Right renal pelvis (tissue), 4 donors: ENCODE results near the gene DNAJA2. TPM values are rescaled to one million over a fixed set of nuclear protein-coding genes. Genes with fewer than 3 reads are reported as not detected.
"Not testable (repeated sequence)": the region's sequence is repeated elsewhere in the genome, so short reads cannot be mapped to it uniquely, and the experiment has no call there.

Experiments used
- DNase-seq, 4 donors: peaks; one replicate each; pipeline ENCODE4 v3.0.0-alpha.2; 2013; ENCODE audit warnings: low read depth in 4 of 4, low spot score in 3 of 4, missing footprints in 1 of 4
- polyA plus RNA-seq, 4 donors: library from polyadenylated mRNA; unstranded; fragments of 120-200 nt; gene quantifications; one replicate each; pipeline ENCODE4 v1.2.1, GENCODE V29; 2013; ENCODE audit not compliant: insufficient read length in 4 of 4

The DNAJA2 gene
- polyA plus RNA-seq, 4 donors, result 79.4 to 94.4 (median 92.0) TPM

DNA sequence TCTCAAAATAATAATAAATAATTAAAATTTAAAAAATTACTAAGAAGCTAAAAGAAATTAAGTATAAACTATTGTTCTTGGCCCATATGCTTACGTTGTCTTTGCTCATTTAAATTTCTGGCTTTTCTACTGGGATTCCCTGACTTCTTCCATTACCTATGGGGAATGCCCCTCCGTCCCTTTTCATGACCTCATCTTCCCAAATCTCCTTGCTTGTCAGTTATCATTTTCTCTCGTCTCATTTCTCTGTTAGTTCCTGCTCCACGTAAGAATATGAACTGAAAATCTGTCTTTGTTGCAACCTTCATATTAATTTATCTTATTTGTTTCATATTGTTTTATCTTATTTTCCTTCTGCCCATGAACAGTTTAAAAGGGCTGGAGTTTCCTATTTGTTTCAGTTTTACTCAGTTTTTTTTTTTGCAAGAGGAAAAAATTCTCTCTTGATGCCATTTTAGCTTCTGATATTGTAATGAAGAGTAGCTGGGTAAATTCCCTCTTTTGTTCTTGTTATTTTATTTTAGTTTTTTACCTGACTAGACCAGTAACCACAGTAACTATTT lies 2.5 kb upstream of the DNAJA2 start:
- DNase-seq, result no peak

- no peak for DNase-seq
These were observed 1.7 kb upstream of the DNAJA2 start for GRCh38 chr16:46975165-46975564.

DNA sequence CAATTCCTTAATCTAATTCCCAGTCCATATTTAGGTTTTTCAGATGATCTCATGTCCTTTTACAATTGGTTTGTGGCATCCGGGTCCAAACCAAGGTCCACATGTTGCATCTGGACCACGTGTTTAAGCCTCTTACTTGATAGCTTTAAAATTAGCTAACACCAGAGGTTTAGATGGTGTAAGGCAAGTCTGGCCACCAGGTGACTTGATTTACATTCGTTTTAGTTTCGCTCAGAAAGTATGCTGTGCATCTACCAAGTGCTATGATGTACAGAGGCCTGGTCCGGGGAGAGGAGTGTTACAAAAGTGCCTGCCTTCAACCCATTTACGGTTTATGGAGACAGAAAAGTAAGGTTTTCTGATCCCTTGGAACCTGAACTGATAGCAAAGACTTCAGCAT lies 878 bp upstream of the DNAJA2 start:
- no peak for DNase-seq

GRCh38 chr16:46973996-46974324 lies 486 bp upstream of the DNAJA2 start:
- peak in 1 of 4 donors; percentile 3 for DNase-seq

- peak in 2 of 4 donors; percentile 13 to 22 for DNase-seq
These were observed 856 bp downstream of the DNAJA2 start for GRCh38 chr16:46972429-46973206.

DNA sequence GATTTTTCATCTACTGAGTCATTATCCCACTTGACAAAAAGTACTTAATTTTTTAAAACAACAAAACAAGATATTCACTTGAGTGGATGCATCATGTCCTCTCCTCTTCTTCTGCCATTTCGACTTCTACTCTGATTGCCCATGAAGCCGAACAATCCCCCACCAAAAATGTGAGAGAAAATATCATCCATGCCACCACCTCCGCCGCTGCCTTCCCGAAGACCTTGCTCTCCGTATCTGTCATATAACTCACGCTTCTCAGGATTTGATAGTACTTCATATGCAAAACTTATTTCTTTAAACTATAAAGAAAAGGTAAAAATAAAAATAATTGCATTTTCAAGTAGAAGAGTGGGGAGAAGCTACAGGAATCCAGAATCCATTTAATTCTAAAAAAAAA lies 2.2 kb downstream of the DNAJA2 start:
- DNase-seq, result no peak

GRCh38 chr16:46970089-46970488 lies 3.4 kb downstream of the DNAJA2 start:
- DNase-seq, result no peak

DNA sequence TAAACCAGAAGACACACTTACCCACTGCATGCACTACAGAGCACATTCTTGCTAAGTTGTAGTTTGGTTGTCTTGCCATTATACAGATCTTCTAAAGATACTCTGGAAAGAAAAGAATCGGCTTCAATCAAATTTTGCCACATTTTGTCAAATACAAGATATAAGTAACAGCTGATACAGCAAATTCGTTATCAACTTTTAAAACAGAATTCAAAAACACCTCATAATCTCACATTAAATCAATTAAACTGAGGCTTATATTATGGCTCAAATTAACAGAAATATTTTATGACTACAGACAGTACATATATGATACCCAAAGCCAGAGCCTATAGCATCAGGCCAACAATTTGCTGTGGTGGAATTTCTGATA lies 5.4 kb downstream of the DNAJA2 start:
- DNase-seq, result no peak

DNA sequence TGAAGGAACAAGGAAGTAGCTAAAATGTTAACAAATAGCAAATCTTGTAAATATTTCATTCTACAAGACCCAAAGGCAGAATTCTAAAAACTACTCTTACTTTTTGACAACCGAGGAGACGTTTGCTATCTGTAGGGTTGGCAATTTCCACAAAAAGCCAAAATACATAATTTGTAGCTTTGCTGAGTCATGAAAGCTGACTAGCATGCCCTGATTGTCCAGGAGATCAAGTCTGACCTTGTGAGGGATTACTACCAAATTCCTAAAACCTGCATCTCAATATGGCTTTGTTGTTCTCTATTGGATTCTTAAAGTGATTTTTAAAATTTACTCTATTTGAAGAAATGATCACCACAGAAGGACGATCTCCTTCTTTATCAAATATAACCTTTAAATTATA lies 10.8 kb downstream of the DNAJA2 start:
- no peak for DNase-seq

DNA sequence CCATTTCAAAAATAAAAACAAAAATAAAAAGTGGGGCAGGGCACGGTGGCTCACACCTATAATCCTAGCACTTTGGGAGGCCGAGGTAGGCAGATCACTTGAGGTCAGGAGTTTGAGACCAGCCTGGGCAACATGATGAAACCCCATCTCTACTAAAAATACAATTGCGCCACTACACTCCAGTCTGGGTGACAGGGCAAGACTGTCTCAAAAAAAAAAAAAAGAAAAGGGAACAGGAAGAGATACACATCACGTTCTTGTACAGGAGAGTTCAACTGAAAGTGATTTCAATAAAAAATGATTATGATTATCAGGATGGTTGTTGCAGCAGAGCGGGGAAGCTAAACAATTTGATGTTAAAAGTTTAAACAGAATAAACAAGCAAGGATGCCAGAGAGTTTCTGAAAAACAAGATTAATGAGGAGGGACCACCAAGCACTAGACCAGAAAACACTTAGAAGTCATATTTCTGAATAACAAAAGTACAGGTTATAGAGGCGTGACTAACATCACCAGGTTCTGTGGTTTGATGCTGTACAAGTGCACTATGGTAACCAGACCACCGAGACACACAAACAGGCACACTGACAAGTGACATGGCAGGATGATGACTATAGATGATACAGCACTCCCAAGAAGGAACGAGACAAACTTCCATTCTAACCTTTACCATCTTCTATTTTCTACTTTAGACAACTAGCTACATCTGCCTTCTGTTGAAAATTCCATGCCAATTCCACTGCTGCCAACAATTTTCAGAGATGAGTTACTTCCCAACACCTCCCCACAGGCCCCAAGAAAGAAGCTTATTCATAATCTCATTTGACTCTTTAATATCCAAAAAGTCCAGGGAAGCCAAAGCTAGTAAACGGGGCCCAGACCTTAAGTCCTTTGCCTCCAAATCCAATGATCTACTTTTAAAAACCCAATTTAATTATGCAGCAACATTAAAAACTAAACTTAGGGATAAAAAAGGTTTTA lies 11.8 kb downstream of the DNAJA2 start:
- no peak for DNase-seq

- no peak for DNase-seq
These were observed 18.9 kb downstream of the DNAJA2 start for GRCh38 chr16:46954562-46954961.

DNA sequence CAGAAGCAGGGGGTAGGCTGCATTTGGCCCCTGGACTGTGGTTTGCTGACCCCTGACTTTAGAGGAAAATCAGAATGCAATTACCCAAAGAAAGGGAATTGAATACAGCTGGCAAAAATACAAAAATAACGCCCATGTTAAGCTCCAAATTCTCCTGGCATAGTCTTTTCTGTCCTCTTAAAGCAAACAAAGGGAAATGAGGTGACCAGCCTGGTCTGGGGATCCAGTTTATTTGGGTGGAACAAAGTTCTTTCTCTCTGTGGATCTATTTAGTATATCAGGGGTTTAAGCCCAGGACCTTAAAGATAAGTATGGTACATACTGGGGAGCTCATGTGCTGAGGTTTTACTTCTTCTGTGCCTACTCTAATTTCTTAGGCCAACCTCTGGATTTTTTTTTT lies 23.5 kb downstream of the DNAJA2 start:
- DNase-seq, result no peak

GRCh38 chr16:46949241-46949892 lies 24.1 kb downstream of the DNAJA2 start:
- DNase-seq, result no peak

DNA sequence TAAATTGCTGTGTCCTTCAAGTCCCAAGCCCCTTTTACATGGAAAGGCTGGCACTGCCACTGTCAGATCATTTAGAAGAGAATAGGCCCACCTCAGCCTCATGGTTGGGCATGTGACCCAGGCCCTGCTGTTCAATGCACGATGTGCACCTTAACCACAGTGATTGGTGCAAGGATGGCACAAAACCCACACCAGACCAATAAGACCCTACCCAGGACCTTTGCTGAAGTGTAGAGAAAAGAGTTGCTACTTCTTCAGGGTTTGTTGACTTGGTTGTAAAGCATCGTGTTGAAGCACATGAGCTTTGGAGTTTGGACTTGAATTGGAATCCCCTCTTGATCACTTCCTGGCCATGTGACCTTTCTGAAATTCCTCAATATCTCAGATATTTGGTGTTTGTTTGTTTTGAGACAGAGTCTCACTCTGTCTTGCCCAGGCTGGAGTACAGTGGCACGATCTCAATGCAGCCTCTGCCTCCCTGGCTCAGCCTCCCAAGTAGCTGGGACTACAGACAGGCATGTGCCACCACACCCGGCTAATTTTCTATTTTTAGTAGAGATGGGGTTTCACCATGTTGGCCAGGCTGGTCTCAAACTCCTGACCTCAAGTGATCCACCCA lies 24.8 kb downstream of the DNAJA2 start:
- DNase-seq, result no peak

DNA sequence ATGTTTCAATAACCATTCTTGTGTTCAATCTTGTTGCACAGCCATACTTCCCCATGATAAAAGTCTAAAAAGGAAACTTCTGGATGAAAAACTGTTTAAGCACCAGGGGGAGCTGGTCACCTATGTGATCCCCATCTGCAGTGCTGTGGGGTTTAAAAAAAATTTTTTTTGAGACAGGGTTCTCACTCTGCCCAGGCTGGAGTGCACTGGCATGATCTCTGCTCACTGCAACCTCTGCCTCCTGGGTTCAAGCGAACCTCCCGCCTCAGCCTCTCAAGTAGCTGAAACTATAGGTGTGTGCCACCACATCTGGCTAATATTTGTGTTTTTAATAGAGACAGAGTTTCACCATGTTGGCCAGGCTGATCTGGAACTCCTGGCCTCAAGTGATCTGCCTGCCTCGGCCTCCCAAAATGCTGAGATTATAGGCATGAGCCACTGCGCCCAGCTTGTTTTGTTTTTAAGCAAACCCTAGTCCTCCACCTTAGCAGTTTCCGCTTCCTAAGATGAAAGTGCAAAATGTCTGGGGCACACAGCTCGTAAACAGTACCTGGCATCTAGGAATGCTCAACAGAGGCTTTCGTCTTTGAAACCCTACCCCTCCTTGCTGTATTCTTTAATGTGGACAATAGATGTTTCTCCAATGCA lies 25.4 kb downstream of the DNAJA2 start:
- DNase-seq, result peak in 3 of 4 donors; percentile 12 to 13 (median 12)

DNA sequence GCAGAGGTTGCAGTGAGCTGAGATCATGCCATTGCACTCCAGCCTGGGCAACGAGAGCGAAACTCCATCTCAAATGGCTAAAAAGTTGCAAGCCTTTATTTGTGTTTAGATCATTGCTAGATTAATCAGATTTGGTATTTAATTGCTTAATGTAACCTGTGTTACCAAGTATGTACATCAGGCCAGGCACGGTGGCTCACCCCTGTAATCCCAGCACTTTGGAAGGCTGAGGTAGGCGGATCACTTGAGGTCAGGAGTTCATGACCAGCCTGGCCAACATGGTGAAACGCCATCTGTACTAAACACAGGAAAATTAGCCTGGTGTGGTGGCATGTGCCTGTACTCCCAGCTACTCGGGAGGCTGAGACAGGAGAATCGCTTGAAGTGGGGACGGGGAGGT lies 28.8 kb downstream of the DNAJA2 start:
- DNase-seq, result not testable (repeated sequence)

DNA sequence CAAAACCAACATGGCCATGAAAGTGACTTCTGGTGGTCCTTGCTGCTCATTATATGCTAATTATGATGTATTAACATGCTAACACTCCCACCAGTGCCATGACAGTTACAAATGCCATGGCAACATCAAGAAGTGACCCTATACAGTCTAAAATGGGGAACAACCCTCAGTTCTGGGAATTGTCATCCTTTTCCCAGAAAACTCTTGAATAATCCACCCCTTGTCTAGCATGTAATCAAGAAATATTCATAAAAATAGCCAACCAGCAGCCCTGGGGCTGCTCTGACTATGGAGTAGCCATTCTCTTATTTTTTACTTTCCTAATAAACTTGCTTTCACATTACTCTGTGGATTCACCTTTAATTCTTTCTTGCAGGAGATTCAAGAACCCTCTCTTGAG lies 35.9 kb downstream of the DNAJA2 start:
- DNase-seq, result no peak

GRCh38 chr16:46932802-46933201 lies 40.7 kb downstream of the DNAJA2 start:
- no peak for DNase-seq

DNA sequence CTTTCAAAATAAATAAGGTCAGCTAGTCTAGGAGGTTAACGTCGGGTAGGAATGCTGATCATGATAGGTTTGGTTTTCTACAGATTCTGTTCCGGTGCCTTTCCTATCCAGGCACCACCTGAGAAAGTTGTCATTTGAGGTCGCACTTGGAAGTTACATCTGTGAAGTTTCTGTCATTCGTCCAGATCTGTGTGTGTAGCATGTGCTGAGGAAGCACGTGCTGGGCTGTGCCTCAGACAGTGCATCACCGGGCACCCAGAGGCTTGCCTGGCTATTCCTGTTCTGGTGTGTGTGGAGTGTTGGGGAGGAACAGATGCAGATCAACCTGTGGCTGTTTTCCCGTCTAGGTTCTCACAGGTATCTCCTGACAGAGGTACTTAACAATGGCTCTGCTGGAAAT lies 42.6 kb downstream of the DNAJA2 start:
- DNase-seq, result no peak
